Spleen (tissue), 7 donors: Measurements from ENCODE around the gene LSS.

ENCODE experiments used
- POLR2AphosphoS5 ChIP-seq, 3 donors: sonication (generic); formaldehyde crosslinking; IDR thresholded peaks; one replicate each; pipeline ENCODE4 v1.5.1; 2017; ENCODE audit warnings: antibody characterized with exemption in 3 of 3
- TF ChIP-seq, protein P1 (sequence below), 11 experiments: fragments of 200-600 bp in 7 of 11; fragments of 450-650 bp in 4 of 11; sonication (generic) in 4 of 11; IDR thresholded peaks in 8 of 11; conservative IDR thresholded peaks in 3 of 11; 1 replicate in 7 of 11; 2 replicates in 4 of 11; pipeline versions ENCODE4 v1.4.0 to v1.8.0; 2016 to 2021; ENCODE audit warnings: antibody characterized with exemption in 11 of 11, inconsistent platforms in 4 of 11, mild to moderate bottlenecking in 1 of 11
- donor health status: DM: no; HTN: no; CAD: no; lungs with moderate emphysema.
- donor health status: DM: no; HTN: no; CAD: no.
- donor health status: DM: no; HTN: no; CAD: no.

DNA sequence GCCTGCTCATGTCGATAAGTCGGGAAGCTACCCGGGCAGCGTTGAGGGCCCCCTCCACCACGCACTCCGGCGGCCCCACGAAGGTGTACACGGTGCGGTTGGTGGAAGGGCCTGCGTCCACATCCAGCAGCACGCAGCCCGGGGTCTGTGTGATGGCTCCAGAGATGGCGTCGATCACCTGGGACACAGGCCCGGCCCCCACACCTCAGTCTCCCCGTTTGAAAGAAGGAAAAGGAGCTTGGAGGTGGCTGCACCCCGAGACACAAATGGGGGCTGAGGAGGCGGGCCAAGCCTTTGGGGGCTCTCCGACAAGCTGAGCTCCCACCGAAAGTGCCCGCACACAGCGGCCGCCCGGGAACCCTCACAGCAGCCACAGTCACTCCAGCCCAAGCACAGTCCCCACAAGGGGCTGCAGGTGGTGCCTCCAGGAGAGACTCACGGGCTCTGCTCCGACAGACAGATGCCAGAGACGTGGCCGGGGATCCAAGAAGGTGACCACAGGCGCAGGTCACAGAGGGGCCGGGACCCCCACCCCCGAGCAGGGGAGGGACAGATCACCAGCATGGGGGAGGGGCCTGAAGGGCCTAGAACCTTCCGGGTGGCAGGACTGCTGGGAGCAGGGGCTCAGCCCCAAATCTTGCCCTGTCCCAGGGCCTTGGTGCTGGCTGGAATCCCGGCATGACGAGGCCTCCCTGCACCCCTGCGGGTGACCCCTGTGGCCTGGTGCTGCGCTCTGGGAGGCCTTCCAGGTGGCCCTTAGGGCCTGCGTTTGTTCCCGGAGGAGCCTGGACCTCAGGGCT lies 74.2 kb downstream of the LSS start:
- TF ChIP-seq POLR2AphosphoS5 (IDR thresholded peaks at IDR 0.05): no peak
- TF ChIP-seq, protein P1, sequence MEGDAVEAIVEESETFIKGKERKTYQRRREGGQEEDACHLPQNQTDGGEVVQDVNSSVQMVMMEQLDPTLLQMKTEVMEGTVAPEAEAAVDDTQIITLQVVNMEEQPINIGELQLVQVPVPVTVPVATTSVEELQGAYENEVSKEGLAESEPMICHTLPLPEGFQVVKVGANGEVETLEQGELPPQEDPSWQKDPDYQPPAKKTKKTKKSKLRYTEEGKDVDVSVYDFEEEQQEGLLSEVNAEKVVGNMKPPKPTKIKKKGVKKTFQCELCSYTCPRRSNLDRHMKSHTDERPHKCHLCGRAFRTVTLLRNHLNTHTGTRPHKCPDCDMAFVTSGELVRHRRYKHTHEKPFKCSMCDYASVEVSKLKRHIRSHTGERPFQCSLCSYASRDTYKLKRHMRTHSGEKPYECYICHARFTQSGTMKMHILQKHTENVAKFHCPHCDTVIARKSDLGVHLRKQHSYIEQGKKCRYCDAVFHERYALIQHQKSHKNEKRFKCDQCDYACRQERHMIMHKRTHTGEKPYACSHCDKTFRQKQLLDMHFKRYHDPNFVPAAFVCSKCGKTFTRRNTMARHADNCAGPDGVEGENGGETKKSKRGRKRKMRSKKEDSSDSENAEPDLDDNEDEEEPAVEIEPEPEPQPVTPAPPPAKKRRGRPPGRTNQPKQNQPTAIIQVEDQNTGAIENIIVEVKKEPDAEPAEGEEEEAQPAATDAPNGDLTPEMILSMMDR (IDR thresholded peaks at IDR 0.05 in 8 of 11, conservative IDR thresholded peaks at IDR 0.05 in 3 of 11): no peak
